ENCODE results near the gene HDAC7. TPM values are rescaled to one million over a fixed set of nuclear protein-coding genes. Genes with fewer than 3 reads are reported as not detected.
A peak's percentile ranks its signal among the peaks of the same experiment; 100 is the strongest.

HDAC7 gene
- polyA plus RNA-seq, 3 donors, result 60.6 to 70.3 (median 67.9) TPM

DNA sequence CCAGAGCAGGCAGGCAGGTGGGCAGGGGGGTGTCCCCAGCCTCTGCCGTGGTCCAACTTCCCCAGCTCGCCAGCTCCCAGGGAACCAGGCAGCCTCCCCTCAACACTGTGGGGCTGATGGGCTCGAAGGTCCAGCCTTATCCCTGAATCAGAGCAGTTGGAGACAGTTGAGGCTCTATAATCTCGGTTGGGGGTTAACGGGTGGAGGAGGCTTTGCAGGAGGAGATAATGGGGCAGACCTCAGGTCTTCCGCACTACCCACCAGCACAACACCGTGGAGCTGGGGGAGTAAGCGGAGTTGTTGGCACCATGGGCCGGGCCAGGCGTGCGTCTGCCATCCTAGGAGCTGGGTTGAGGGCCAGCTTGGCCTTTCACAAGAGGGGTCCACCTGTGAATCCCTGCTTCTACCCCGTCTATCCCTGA is 13.9 kb upstream of the HDAC7 start:
- DNase-seq (ENCODE audit: low read depth in 3 of 3, low spot score in 2 of 3), result no peak

DNA sequence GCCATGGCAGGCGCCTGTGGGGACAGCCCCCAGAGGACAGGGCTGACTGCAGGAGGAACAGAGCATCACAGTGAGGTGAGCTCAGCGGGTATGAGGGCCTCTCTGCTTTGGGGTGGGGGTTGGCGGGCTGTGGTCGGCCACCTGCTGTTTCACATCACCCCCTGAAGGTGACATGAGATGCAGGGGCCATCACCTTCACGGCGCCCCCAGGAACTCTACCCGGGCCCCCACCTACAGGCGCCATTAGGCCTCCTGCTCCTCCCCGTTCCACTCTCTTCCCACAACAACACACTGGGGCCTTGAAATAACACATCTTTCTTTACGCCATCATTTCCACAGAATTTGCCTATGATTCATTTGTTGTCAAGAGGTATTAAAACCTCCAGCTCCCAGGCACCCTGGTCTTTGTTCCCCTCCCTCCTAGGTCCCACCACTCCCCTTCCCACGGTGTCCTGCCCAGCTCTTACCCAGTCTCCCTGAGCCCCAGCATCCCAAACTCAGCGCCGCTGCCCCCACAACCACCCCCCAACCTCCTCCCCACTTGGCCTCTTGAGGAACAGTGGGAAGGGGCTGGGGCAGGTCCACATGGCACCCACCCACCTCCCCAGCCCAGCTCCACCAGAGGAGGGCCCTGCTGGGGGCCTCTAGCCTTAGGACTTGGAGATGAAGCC is 12.7 kb upstream of the HDAC7 start:
- no peak for DNase-seq (ENCODE audit: low read depth in 3 of 3, low spot score in 2 of 3)

DNA sequence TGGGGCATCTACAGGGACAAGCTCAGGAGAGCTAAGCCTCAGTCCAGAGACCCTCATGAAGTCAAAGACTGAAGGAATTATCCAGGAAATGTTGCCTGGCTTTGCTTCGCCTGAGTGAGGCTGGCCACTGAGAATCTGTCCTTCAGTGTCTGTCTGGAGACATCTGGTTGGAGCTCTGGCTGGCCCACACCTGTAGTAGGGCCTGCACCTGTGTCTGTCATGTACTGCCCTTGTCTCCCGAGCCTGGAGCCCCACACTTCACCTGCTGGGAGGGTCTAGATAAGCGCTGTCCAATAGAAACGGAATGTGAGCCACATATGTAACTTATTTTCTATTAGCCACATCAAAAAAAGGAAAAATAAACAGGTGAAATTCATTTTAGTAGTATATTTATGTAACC is 9.9 kb upstream of the HDAC7 start:
- DNase-seq (ENCODE audit: low read depth in 3 of 3, low spot score in 2 of 3), result no peak

DNA sequence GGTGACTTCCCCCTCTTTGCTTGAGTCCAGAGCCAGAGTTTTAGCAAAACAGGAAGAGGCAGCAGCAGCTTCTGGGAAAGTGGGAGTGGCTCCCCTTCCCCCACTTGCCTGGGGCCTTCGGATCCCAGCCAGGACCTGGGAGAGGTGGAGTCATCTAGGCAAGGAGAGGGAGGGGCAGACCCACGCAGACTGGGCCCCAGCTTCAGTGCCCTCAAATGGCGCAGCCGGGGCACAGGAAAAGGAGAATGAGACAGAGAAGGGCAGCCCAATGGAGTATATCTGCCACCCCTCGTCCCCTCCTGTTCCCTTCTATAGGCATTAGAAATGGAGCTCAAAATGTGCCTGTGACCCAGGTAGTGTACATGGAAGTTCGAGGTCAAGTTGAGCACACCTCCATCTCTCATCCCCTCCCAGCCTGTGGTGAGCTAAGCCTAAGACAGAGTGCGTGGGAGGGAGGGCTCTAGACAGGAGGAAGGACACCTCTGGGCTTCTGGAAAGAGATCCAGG is 9.3 kb upstream of the HDAC7 start:
- DNase-seq (ENCODE audit: low read depth in 3 of 3, low spot score in 2 of 3), result peak in 1 of 3 donors; percentile 53

DNA sequence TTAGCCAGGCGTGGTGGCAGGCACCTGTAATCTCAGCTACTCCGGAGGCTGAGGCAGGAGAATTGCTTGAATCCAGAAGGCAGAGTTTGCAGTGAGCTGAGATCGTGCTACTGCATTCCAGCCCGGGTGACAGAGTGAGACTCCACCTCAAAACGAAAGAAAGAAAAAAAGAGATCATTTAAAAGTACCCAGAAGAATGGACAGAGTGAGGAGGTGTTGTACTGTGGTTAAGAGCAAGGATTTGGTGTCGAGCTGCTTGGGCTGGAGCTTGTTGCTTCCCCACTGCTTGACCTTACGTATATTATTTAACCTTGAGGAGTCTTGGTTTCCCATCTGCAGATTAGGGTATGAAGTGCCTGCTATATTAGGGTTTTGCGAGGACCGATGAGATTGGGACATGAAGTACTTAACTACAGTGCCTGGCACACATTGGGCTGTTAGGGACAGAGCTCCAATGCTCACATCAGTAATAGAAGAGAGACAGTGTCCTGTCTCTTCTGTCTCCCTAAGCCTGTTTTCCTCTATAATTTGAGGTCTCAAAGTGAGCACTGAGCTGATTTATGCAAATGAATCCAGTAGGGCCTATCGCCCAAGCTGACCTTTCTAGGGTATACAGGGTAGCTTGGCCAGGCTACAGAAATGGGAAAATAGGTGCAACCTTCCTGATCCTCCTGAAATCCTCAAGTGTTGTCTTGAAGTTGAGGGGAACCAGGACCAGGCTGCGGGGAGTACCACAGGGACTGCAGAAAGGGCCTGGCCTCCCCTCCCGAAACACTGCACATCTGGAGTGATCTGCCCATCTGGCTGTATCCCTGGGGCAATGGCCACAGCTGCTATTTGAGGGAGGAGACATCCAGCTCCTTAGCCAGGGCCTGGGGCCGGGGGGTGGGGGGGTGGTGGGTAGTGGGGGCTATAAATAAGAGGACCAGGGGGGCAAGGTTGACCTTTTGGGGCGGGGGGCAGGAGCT is 8.6 kb upstream of the HDAC7 start:
- DNase-seq (ENCODE audit: low read depth in 3 of 3, low spot score in 2 of 3), result no peak

DNA sequence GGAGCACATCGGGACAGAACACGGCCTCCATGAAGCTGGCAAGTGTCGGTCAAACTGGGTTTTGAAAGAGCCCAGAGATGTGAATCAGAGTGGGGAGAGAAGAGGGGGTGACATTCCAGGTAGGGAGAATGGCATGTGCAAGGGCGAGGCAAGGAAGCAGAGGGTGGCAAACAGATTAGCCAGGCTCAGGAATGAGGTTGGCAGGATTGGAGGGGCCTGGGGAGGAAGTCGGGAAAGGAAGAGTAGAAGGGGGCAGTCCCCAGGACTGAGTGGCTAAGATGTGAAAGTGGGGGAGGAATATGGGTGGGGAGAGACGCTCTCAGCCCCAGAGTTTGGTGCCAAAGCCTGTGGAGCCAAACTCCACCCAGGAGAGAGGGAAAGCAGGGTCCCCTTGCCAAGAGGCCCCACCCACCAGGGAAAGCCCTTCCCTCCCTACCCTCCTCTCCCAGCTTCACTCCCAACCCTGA is 5.5 kb upstream of the HDAC7 start:
- no peak for DNase-seq (ENCODE audit: low read depth in 3 of 3, low spot score in 2 of 3)

DNA sequence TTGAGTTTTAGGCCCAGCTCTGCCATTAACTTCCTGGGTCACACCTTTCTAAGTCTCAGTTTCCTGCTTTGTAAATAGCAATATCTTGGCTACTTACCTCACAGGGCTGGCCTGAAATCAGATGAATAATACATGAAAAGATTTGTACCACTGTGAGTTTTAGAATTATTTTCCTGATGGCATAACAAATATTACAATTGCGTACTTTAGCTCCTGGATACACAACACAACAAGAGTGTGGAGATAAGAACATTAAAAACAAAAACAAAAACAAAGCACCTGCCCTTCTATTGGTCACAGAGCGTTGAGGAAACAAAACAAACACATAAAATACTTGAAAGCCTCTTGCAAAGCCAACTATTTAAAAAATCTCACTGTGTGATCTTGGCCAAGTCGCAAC is 4.9 kb upstream of the HDAC7 start:
- DNase-seq (ENCODE audit: low read depth in 3 of 3, low spot score in 2 of 3), result no peak

DNA sequence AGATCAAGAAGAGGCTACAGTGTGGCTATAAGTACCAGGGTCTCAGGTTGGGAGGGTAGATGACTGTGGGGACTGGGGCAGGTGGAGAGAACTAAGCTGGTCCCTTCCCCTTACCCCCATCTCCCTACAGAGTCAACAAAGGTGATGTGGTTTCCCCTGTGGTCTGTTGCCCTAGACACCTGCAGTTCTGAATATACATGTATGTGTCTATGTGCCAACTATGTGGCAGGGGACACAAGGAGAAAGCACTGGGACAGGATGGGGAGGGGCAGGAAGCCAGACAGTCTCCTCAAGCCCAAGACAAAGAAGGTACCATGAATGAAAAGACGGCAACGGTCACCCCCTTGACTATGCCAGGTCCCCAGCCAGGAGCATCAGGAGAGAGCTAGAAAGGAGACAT is 4.5 kb upstream of the HDAC7 start:
- no peak for DNase-seq (ENCODE audit: low read depth in 3 of 3, low spot score in 2 of 3)

DNA sequence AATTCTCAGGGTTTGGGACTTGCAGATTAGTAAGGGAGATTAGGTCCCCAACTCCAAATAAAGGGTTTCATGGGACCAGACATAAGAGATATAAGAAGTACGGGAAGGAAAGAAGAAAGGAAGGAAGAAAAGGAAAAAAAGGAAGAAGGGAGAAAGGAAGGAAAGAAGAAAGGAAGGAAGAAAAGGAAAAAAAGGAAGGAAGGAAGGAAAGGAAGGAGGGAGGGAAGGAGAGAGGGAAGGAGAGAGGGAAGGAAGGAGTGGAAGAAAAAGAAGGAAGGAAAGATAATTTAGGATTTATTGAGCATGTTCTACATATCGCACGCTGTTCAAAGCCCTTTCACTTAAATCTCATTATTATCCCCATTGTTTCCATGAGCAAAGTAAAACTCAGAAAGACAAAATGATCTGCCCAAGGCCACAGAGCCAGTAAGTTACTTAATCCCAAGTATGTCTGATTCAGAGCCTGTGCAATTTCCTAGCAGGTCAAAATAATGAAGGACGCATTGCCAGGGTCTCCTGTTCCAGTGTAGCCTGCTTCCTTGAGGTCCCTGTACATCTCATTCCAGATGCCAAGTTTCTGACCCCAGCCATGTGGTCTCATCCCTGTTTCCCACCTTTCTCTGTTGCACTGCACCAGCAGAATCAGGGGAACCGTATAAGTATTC is 3.9 kb upstream of the HDAC7 start:
- no peak for DNase-seq (ENCODE audit: low read depth in 3 of 3, low spot score in 2 of 3)

DNA sequence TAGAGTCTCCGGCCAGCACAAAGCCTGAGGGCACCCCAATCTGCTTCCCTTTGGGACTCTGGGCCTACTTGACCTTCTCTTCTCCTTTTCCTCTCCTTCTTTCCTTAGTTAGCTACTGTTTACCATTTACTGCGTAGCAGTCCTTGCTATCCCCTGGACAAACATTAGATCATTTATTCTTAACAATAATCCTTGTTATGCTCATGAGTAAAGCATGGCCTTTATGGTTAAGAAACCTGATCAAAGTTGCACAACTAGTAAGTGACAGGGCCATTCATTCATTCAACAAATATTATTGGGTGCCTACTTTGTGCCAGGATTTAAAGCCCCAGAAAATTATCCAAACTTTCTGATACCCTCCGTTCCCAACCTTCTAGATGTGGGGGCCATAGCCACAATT is 3.2 kb upstream of the HDAC7 start:
- DNase-seq (ENCODE audit: low read depth in 3 of 3, low spot score in 2 of 3), result no peak

DNA sequence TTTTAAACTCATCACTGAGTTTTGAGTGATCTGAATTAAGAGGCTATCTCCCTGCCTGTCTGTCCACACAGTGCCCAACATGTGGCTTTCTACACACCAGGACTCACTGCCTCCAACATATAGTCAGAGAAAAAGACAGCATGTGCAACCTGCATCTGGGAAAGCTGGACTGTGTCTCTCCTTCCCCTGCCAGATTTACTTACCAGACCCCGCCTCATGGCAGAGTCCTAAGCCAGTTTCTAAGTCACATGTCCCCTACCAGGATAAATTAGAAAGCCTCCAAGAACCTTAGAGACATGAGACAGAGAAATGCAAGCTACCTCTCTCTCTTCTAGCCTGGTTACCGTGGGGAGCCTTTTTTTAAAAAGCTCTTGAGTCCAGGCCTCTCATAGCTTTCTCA is 2.7 kb upstream of the HDAC7 start:
- no peak for DNase-seq (ENCODE audit: low read depth in 3 of 3, low spot score in 2 of 3)

DNA sequence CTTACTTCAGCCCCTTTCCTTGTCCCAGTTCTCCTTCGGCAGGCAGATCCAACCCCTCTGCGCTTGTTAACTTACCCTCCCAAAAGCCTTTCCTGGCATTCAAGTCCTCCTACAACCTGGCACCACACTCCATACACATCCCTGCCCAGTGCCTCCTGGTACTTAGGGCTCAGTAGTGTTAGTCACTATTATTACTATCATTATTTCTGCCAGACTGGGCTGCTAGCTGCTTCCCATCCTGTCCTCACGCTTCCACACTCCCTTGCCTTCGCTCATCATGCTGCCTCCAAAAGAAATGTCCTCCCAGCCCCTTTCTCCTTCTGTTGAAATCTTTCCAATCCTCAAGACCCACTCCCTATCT is 1.6 kb upstream of the HDAC7 start:
- no peak for DNase-seq (ENCODE audit: low read depth in 3 of 3, low spot score in 2 of 3)

DNA sequence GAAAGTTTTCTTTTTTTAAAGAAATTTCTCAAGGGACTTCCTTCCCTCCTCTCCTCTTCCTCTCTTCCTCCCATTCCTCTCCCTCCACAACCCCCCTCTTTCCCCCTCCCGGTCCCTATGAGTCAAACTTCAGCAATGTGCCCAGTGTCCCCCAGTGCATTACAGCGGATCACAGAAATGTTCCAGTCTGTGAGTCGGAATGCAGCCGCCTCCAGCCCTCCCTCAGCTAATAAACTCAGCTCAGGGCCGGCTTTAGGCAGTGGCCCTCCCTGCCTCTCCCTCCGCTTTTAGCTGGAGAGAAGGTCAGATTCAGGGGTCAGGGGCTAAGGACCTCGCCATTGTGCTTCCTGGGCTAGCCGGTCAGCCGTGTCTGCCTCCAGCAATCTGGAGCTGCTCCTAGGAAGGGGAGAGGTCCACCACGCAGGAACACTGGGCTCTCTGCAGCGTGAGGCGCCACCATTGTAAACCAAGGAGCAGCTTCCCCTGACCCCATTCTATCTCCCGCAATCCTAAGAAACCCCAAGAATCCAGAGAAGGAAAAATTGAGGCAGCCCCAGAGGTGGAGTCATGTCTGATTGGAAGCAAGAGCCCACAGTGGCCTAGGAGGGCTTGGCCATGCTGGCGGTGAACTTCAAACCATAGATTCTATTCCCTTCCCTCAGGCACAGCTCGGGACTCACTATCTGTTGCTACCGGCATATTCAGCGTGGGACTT is 1.1 kb upstream of the HDAC7 start:
- DNase-seq (ENCODE audit: low read depth in 3 of 3, low spot score in 2 of 3), result peak in 2 of 3 donors; percentile 83 to 84

DNA sequence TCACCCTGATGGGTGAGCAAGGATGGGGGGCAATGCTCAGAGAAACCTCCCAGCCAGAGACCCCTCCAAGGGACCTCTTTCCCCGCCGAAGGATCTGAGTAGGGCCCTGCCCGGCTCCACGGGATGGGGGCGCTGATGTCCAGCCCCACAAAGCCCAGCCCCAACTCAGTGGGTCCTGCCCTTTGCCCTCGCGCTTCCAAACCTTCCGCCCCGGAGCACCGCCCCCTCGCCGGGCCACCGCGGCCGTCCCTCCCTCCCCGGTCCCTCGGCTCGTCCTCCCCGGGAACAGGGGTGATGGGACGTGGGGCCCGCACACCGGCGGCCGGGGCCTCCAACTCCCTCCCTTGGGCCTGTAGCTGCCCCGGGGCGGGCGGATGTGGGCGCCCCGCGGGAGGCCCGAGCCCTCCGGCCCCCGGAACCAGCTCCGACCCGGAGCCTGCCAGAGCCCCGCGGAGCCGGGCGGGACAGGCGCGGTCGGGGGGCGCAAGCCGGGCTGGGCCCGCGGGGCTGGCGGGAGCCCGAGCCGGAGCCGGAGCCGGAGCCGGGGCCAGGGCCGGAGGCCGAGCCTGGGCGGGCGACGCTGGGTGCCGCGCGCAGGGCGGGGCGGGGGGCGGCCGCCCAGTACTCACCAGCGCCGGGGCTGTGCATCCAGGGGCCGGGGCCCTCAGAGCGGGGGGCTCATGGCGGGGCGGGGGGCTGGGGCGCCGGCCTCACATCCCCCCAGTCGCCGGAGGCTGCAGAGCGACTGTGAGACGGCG is 386 bp downstream of the HDAC7 start:
- DNase-seq (ENCODE audit: low read depth in 3 of 3, low spot score in 2 of 3), result no peak

DNA sequence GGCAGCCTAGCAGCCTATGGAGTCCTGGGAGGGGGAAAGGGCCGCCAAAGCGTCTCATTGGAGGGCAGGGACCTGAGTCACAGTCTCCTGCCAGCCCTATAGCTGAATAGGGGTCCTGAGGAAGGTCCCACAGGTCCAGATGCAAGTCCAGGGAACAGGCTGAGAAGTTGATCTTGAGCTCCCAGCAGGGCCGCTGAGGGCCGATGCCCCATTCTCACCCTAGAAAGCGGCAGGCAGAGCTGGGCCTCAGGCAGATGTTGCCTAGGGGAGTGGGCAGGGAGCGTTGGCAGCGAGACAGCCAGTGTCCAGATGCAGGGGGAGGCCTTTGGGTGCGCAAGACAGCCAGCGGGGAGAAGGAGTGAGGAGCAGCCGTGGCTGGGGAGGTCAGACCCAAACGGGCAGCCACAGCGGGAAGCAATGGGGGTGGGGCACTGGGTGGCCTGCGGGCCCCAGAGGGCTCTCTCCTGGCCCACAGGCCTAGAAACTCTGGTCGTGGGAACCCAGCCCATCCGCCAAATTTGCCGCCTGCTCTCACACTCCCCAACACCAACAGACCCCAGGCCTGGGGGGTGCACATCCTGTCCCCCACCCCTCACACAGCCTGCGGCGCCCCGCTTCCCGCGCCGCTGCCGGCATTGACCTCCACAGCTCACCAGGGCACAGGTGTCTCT is 1.1 kb downstream of the HDAC7 start:
- no peak for DNase-seq (ENCODE audit: low read depth in 3 of 3, low spot score in 2 of 3)

DNA sequence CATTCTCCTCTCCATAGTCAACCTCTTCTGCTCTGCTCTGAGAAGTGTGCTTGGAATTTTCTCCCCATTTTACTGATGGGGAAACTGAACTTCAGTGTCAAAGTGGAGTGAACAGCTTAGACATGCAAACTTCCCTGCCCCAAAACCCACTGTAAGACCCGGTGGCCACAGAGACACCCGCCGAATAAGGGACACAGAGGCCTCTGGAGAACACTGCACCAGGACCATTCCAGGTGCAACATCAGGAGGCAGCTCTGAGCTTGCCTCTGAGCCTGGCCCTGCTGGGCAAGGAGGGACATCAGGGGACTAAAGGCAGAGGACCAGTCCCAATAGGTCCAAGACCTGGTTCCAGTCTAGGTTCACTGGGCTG is 1.7 kb downstream of the HDAC7 start:
- no peak for DNase-seq (ENCODE audit: low read depth in 3 of 3, low spot score in 2 of 3)

DNA sequence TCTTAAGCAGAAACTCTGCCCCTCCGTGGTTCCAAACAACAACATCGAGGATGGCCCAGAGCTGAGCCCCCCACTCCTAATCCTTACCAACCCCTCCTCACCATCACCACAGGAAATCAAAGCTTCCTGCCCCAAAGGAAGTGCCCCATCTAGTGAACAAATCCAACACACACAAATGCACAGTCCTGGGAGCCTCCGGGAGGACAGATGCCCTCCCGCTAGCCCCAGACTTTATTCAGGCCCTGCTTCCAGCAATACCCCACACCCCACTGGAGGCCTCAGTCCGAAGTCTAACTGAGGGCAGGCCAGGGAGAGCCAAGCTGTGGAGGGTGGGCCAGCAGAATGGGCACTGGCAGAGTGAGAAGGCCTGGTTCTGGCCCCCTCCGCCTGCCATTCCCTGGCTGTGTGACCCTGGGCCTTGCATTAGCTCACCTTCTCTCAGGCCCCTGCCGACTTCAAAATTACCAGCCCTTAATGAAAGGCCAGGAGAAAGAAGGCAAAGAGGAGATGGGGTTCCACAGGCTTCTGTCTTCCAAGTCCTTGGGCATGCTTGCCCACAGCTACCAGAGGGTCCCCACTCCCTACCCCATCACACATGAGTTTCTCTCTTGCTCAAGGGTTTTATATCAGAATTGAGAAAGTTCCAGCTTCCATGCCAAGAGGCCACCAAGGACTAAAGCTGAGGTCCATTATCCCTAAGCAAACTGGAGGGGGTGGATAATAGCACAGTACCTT is 2.3 kb downstream of the HDAC7 start:
- DNase-seq (ENCODE audit: low read depth in 3 of 3, low spot score in 2 of 3), result no peak

DNA sequence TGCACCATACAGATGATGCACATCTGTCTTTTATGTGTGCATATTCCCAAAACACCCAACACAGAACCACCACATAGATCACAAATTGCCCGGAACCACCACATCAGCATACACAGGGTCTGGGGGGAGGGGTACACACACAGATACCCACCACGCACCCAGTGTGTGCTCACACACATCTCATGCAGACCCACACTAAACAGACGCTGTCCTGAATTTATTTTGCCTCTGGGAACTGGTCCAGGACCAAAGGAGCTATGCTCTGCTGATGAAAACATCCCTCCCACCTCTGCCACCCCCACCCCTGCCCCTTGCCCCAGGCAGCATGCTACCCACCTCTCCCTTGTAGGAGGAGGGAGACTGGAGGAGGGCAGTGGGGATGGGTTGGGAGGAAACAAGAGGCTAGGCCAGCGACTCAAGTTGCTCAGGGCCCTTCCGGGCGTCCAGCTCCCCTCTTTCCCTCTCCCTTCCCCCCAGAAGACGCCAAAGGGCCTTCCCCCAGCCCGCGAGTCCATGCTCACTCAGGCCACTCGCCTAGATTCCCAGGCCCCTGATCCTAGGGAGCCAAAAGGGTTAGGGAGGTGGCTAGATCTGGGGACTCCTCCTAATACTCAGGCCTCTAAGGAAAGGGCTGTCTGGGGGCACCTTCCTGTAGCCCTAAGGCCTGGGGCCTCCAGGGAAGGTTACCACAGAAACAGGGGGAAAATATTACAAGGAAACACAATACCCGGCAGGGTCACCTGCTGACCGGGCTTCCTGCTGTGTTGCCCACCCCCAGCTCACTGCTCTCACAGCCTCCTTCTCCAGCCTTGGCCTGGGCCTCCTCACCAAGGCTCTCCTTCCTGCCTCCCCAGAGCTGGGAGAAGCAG is 3.1 kb downstream of the HDAC7 start:
- no peak for DNase-seq (ENCODE audit: low read depth in 3 of 3, low spot score in 2 of 3)
